Calu3 (cell line): Measurements from ENCODE around the gene ARHGAP20. TPM values are rescaled to one million over a fixed set of nuclear protein-coding genes. Genes with fewer than 3 reads are reported as not detected.

Experiments
- BruUV-seq: library from RNA; stranded (reverse); fragments of 400-500 nt; replicated peaks from 2 replicates; lab custom pipeline; 2021; lab: Mats Ljungman, UMichigan
- CTCF ChIA-PET: fragments of 300-600 bp; sonication (Branson Sonifier 250); formaldehyde crosslinking; loops from one replicate; lab custom pipeline; 2022; ENCODE audit warnings: antibody characterized with exemption; lab: Charles Lee
- DNase-seq: peaks from one replicate; pipeline ENCODE4 v3.0.0; 2022
- H3K27ac Mint-ChIP-seq: one replicate; pipeline ENCODE4 v1.8.0; 2022; ENCODE audit warnings: mixed read lengths; ENCODE audit not compliant: unreplicated experiment
- H3K27me3 Mint-ChIP-seq: one replicate; pipeline ENCODE4 v1.8.0; 2022; ENCODE audit warnings: mixed read lengths; ENCODE audit not compliant: unreplicated experiment
- H3K36me3 Mint-ChIP-seq: one replicate; pipeline ENCODE4 v1.8.0; 2022; ENCODE audit warnings: mild to moderate bottlenecking, moderate library complexity, mixed read lengths; ENCODE audit not compliant: insufficient read depth, unreplicated experiment
- H3K4me1 Mint-ChIP-seq: one replicate; pipeline ENCODE4 v1.8.0; 2022; ENCODE audit warnings: mild to moderate bottlenecking, low read depth, mixed read lengths; ENCODE audit not compliant: unreplicated experiment
- H3K4me3 Mint-ChIP-seq: one replicate; pipeline ENCODE4 v1.8.0; 2022; ENCODE audit warnings: mild to moderate bottlenecking, low read depth, moderate library complexity, mixed read lengths; ENCODE audit not compliant: unreplicated experiment
- H3K9me3 Mint-ChIP-seq: one replicate; pipeline ENCODE4 v1.8.0; 2022; ENCODE audit warnings: low read depth, mixed read lengths; ENCODE audit not compliant: unreplicated experiment
- CTCF ChIP-seq: fragments of 200-600 bp; IDR thresholded peaks from one replicate; pipeline ENCODE4 v1.8.0; 2022; ENCODE audit warnings: antibody characterized with exemption; ENCODE audit not compliant: unreplicated experiment
- intact Hi-C: fragments of 100-400 bp; cut with micrococcal nuclease; formaldehyde crosslinking; loops from one replicate; pipeline ENCODE4 v1.10.0; 2022; ENCODE audit not compliant: unreplicated experiment
- total RNA-seq: library from RNA; stranded (reverse); gene quantifications from 2 replicates; pipeline ENCODE4 v1.2.3, GENCODE V29; 2022

ARHGAP20 gene
- total RNA-seq, 1 experiment from 2014 or later = not detected

GRCh38 chr11:110720431-110721275 lies 8.4 kb upstream of the ARHGAP20 start:
- Mint-ChIP-seq H3K4me3 (no peak overlapping the region), H3K27me3 (no peaks in the 10 kb centered on the region)
- CTCF ChIA-PET = no interaction called here

GRCh38 chr11:110716361-110716760 lies 4.1 kb upstream of the ARHGAP20 start:
- BruUV-seq = no TSS peak
- intact Hi-C loops = no loop called here
- CTCF ChIA-PET = no interaction called here

More at GRCh38 chr11:110720431-110721275, 8.4 kb upstream of the ARHGAP20 start:
- no peak overlapping the region for H3K27ac Mint-ChIP-seq
- H3K4me1 Mint-ChIP-seq = no peaks in the 10 kb centered on the region
- no peak for DNase-seq
- H3K36me3 Mint-ChIP-seq = no peaks in the 10 kb centered on the region
- intact Hi-C loops = no loop called here
- no peaks in the 10 kb centered on the region for H3K9me3 Mint-ChIP-seq
- no peak for TF ChIP-seq CTCF
- no TSS peak for BruUV-seq

GRCh38 chr11:110715541-110715940 lies 3.3 kb upstream of the ARHGAP20 start:
- CTCF ChIA-PET = no interaction called here
- no peaks in the 10 kb centered on the region for H3K9me3 Mint-ChIP-seq
- no peak for TF ChIP-seq CTCF
- no peak overlapping the region for H3K27ac Mint-ChIP-seq
- H3K36me3 Mint-ChIP-seq = no peaks in the 10 kb centered on the region
- peaks cover 38% of the 10 kb centered on the region for H3K27me3 Mint-ChIP-seq
- no peak overlapping the region for H3K4me3 Mint-ChIP-seq
- no peak for DNase-seq
- no TSS peak for BruUV-seq
- H3K4me1 Mint-ChIP-seq = no peaks in the 10 kb centered on the region
- intact Hi-C loops = no loop called here

More at GRCh38 chr11:110716361-110716760, 4.1 kb upstream of the ARHGAP20 start:
- no peaks in the 10 kb centered on the region for H3K4me1 Mint-ChIP-seq
- H3K9me3 Mint-ChIP-seq = no peaks in the 10 kb centered on the region
- no peaks in the 10 kb centered on the region for H3K36me3 Mint-ChIP-seq
- no peak for DNase-seq
- TF ChIP-seq CTCF = no peak
- H3K4me3 Mint-ChIP-seq = no peak overlapping the region
- peaks cover 30% of the 10 kb centered on the region for H3K27me3 Mint-ChIP-seq
- no peak overlapping the region for H3K27ac Mint-ChIP-seq

GRCh38 chr11:110713449-110713776 lies 1.2 kb upstream of the ARHGAP20 start:
- Mint-ChIP-seq H3K27me3 (peaks cover 56% of the 10 kb centered on the region), H3K27ac (no peak overlapping the region), H3K4me3 (no peak overlapping the region), H3K9me3 (no peaks in the 10 kb centered on the region), H3K36me3 (no peaks in the 10 kb centered on the region), H3K4me1 (no peaks in the 10 kb centered on the region)
- TF ChIP-seq CTCF = no peak
- CTCF ChIA-PET = no interaction called here
- no TSS peak for BruUV-seq
- DNase-seq = no peak
- intact Hi-C loops = no loop called here
